COR-L47 (cell line): ENCODE data around the gene TSHZ3.

Source experiments
- DNase-seq: peaks from one replicate; lab custom pipeline; 2025; lab: John Stamatoyannopoulos, UW

TSHZ3 gene

DNA sequence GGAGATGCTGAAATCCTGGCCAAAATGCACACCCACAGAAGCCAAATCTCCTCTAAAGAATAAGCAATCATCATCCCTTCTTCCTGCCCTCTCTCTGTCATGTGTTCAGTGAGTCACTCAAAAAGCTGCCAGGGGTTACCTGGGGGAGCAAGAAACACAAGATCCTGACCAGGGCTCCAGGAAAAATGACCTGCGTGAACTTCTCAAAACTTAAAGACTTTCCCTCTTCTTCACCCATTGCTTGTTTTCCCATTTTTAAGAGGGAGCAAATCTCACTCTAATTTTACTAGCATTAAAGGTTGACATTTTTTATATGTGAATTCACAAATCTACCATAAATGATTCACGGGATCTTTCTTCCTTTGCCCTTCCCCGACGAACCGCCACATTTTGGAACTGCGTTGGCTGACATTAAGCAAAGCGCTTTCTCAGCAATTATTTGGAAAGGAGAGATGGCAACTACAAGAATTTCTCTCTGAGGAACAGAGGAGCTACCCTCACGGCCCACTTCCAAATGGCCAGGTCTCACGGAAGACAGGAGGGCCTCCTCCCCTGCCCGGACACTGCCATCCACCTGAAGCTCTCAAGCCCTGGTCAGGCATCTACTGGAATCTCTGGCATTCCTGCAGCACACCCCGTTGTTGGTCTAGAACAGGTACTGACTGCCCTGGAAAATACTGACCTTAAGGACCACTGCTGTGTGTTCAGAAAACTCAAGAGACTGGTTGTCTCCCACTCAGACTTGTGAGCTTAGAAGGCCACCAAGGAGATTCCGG lies 14.2 kb downstream of the TSHZ3 start:
- no peak for DNase-seq

DNA sequence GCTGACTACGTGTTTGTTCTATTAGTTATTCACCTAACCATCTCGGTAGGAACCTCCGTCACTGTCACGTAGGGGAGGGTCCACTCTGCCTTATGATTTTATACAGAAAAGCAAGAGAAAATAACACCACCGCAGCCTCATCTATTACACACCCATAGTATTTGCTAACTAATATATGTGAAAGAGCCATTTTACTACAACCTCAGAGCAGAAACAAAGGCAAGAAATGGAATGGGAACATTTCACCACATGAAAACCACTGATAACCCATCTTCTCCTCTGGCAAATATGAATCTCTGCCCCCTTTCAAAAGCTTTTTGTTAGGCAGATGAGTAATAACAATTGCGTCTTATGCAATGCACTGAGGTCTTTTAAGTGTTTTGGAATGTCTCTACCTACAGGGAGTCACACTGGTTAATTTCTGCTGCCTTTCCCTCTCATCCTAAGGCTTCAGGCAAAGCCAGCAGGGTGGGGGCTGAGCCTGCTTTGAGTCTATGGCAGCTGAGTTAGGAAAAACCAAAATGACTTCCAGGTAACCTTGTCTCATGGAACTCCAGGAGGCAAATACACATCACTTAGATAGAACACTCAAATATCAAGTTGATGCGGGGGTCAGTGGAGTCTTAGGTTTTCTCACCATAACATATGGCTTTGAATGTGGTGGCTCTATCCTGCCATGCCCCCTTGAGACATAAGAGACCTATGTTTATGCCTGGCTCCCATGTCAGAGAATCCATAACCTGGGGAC lies 15.0 kb downstream of the TSHZ3 start:
- DNase-seq: no peak

DNA sequence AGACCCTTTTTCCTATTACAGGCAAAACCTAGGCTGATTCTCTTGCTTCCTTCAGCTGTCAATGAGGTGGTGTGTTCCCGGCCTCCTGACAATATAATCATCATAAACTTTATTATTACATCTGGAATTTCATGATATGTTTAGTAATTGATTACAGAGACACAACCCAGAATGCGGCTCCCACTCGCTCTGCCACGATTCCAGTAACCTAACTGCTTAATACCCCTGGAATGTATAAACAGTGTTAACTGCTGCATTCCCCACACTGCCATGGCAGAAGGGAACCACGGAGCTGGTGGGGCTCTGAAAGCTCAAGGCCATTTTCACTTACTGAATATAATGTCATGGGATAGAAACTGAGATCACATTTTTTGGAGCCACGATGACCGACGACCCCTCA lies 17.1 kb downstream of the TSHZ3 start:
- no peak for DNase-seq

DNA sequence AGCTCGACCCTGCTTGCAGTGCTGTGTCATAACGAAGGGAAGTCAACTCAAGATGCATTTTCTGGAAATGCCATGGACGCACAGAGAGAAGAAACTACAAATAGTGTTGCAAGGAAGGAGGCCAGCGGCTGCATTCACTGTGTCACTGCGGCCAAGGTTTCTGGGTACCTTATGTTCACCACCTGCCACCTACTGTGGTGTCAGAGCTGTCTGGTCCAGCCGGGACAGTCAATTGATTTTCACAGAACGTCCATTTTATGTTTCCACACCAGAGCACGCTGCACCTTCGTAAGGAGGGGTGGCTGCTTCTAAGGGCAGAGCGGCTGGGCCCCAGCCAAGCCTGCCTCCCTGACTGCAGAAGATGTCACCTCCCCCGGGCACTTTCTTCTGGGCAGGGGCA lies 17.7 kb downstream of the TSHZ3 start:
- DNase-seq: no peak

DNA sequence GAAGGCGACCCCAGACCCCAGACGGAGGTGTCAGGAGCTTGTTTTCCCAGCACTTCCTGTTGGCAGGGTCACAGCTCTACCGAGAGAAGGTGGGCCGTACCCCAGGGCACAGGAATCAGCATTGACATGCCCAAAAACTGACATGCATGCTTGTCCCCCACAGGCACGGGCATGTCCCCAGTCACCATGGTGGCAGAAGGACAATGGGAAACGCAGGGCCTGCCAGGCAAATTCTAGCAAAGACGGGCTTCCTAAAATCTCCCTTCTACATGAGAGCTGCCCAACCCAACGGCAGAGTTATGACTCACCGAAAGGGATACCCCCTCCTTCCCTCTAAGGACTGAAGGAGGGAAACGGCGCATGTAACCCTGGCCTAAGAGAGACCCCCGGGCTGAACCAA lies 18.5 kb downstream of the TSHZ3 start:
- DNase-seq: no peak

DNA sequence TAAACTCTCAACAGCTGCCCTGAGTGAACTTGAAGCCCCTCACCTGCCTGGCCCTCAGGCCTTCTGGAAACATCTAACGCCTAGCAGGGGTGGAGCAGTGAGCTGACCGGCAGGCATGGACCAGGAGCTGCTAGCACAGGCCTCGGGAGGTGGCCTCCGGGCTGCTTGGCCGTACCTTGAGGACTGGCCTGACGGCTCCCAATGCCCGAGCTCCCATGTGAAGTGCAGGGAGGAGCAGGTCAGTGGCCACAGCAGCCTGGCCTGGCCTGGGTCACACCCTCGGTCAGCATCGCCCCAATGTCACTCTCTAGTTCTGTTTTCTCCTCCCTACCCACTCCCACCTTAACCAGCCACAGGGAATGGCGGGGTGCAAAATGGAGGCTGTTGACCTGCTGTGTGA lies 19.0 kb downstream of the TSHZ3 start:
- DNase-seq: no peak

DNA sequence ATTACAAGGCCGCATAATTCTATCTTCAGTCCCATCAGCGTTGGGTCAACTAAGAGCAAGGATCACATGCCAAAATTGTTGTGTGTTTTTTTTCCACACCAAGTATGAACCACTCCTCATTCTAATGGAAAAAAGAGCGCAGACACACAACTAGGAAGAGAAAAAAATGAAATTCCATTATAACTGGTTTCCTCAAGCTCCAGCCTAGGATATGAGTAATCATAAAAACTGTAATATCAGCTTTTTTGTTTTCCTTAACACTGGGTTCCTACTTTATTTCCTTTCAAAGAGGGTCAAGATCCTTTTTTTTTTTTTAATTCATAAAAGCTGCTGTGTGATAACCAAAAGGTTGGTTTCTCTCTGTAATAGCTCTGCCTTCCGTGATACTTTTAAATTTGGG lies 19.4 kb downstream of the TSHZ3 start:
- no peak for DNase-seq

DNA sequence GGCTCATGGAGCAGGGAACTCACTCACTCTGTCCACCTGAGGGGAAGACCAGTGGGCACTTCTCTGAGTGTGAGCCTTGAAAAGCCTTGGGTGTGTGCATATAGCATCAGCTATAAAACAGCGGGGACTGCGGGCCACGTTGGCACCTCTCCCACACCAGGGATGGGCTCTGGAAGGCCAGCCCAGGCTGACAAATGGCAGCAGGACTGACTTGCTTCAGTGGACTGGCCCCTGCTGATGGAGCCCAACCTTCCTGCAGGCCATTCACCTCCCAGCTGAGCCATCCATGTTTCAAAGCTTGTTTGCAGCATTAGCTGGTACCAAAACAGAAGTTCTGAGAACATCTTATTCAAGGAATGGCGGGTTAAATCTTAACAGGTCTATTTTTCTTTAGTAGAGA lies 21.0 kb downstream of the TSHZ3 start:
- DNase-seq: no peak

DNA sequence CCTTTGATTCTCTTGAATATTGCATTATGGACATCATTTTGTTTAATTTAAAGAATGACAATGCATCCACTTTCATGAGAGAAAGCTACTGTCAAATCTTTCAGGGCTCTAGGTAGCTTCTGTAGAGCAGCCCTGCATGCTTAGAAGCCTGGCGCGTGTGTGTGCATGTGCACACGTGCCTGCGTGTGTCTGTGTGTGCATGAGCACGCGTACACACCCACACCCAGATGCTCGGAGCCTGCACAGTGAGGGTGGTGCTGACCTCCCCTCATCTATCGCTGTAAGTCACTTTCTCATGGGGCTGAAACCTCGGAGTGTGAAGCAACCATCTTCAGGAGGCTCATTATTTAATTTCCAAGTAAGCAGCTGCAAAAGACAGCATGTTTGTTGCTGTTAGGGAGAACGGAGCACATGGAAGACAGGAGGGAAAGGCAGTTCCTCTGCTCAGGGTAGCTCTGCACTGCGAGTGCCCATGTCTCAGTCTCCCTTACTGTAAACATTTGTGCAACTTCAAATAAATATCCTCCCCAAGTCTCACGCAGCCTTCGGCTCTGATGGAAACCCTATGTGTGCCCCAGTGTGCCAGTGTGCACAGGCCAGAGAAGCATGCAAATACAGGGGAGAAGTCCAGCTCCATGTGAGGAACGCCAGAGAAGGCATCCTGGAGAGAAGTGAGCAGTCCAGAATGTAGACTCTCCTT lies 22.8 kb downstream of the TSHZ3 start:
- DNase-seq: no peak

DNA sequence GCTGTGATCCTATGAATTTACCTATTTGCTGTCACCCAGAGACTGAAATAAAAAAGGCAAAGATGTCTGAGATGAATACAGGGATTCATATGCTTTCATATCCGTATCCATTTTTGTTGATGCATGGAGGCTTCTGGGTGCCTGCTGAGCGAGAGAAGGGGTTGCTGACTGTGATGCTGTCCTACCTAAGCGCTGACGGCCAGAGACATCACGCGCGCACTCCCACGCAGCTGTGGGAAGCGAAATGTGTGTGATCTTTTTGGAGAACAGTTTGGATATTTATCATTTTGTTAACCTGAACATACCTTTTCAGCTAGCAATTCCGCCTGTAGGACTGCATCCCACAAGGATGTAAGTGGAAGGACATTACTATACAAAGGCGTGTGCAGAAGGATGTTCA lies 23.9 kb downstream of the TSHZ3 start:
- no peak for DNase-seq

DNA sequence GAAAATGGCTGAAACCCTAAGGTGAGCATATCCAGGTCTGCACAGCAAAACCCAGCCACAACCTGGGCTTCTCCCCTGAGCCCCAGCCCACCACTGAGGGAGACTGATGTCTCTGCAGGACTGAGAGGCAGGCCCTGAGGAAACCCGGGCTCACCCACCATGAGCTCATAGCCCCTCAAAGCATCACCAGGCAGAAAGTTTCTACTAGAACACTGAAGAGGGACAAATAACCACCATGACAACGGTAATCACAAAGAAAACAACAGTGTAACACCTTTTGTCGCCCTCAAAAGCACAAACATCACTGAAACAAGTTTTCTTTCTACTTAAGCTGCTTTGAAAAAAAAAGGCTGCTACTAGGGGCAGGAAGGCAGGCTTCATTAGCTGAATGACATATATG lies 29.8 kb downstream of the TSHZ3 start:
- DNase-seq: no peak

DNA sequence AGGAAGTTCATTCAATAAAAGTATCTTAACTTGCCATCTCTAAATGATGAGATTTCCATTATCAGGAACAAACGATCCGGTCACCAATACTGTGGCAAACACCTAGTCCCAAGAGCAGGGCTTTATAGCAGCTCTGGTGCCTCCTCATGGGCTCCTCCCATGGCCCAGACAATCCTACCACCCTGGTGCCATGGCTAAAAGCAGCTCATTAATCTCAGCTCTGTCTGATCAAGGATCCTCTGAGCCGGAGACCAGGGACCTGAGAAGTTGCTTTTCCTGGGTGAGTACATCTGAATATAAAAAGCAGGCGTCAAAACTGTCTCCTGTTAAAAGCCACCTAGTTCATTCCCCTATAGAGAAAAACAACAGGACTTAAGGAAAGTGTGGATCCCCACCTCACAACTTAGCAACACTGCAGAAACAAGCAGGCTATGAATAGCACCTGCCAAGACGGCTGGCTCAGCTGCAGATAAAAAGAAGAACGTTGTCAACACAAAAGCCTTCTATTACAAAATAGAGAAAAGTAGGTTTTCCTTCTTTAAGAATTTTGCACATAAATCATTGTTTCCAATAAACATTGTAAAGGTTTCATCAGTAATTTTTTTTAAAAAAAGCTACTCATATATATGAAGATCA lies 30.3 kb downstream of the TSHZ3 start:
- DNase-seq: no peak

DNA sequence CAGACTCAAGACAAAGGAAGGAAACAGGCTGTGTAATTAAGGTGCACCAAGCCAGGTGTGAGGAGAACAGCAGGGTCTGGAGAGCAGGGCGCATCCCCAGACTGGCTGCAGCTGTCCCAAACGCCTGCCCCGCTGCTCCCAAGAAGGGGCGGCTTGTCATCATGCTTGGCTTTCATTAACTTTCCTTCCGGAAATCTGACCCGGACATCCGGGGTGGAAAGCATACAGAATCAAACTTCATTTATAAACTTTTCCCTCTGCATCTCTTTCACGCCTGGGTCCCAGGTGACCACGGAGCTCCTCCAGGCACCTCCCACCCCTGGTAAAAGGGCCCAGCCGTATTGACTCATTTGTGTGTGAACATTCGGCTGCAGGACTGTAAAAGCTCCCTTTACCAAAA lies 31.7 kb downstream of the TSHZ3 start:
- DNase-seq: no peak

DNA sequence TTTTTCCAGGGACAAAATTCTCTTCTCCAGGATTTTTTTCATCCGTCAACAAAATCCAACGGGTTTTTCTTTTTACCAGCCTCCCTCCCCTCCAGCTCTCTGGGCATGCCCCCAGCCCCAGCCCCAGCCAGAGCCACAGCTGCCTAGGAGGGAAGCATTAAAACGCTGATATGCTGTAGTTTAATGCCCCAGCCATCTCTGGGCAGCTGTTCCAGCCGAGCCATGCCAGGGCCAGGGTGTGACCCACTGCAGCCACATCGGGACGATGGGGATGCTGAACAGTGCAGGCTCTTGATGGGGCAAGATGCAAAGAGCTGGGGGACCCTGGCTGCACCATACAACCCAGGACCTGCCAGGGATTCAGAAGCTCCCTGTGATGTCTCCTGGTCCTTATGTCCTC lies 32.1 kb downstream of the TSHZ3 start:
- DNase-seq: no peak

DNA sequence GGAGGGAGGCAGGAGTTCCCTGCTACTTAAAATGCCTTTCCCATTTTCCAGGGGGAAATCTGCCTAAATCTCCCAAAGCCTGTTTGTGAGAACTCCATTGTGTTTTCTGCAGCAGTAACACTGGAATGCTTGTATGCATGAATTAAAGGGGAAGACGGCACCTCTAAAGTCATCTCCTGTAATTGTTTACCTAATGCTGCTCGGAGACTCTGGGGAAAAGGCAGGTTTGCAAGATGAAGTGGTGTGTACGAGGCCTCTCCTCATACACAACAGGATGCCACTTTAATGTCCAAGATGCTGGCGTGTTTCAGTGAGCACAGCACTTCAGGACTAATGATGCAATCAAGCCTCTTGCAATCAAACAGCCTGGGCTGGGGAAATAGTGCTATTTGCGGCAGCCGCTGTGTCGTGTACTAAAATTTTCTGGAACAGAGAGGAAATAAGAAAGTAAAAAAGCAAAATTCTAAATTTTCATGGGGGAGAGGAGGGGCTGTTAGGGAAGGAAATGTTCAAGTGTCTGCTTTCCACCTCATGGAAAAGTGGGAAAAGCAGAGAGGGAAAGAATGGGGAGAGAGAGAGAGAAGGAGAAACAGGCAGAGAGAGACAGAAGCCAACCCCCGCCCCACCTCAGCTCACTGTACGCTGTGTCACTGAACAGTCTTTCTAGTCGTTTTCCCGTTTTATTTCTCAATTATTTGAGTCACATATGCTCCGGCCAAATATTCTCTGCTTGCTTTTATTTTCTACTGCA lies 32.9 kb downstream of the TSHZ3 start:
- no peak for DNase-seq

DNA sequence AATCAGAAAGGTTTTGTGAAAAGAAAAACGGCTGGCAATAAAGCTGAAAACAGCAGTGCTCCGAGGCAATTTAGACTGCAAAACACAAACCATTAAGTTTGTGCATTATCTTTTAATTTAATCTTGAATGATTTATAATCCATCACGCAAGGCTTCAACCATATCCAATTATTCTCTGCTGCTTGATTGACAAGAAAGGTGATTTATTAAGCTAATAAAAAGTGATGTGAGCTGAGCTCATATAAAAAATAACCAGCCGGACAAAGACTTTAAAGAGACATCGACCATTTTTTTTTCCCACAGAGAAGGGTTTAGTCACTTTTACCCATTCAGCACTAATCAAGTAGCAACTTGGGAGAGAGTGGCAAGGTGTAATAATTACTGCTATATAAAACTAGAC lies 33.6 kb downstream of the TSHZ3 start:
- no peak for DNase-seq

DNA sequence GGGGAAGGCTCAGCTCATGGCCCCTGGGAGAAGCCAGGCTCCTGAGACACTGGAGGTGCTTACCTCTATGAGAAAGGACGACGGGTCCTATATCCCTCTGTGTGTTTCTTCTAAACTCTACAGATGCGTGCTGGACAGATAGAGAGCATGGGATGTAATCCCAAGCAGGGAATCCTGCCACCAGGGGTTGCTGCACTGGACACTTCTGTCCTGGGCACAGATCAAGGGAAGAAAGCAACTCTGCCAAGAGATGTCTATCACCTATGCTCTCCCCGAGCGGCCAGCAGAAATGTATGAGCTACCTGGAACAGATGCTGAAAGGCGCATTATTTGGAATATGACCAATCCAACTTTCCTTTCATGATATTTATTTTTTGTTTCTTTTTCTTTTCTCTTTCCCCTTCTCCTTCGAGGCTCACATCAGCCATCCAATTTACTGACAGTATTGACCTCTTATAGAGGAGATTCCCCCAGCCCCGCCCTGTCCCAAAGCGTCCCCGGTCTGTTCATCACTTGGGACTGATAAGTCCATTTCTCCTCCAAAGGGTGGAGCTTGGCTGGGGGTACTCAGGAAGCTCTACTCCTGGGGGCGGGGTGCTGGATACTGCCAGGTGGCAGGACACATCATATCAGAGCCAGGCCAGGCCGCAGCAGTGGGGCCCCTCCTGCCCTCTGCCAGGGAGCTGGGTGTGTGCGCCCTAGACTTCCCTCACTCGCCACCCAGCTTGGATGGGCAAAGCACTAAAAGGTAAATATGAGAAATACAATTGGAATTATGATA lies 34.2 kb downstream of the TSHZ3 start:
- DNase-seq: no peak

DNA sequence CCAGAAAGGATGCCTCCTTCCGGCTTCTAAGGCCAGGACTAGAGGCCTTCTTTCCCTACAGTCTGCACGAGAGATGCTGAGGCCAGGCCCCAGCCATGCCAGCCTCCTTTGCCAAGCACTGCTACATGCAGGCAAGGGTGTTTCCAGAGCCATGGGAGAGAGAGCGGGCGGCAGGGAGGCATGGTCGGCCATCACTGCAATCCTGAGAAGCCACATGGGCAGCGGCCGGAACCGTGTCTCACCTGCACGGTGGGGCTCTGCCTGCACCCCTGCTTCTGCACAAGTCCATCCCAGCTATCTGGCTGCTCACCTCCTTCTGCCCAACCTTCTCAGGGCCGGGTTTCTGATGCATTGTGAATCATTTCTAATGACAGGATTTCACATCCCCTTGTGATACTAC lies 35.1 kb downstream of the TSHZ3 start:
- DNase-seq: no peak

DNA sequence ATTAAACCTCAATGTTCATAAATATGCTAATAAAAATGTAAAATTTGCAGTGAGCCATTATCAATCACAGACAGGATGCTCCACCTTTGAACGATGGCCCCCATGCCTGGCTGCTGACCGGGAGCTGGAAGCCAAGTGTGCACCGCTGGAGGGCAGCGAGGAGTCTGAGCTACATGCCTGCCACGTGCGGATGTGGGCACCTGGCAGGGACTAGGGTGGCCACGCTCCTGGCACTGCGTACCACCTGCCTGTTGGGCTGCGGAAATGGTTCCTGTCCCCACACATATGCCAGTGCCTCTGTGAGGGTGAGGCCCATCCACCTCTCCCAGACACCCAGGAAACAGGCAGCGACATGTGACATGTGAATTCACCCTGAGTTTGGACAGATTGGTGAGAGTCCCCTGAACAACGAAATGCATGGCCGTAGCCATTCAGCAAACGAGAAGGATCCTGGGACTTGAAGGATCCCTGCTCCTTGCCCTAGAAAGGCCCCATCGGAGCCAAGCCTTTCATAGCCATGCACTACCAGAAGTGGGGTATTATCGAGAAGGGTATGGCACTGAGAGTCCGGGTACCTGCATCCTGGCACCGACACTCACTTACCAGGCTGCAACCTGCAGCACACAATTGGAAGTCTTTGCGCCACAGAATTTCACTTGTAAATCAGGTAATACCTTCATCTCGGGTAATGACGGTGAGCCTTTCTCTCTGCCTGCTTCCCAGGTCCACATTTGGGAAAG lies 35.8 kb downstream of the TSHZ3 start:
- no peak for DNase-seq

DNA sequence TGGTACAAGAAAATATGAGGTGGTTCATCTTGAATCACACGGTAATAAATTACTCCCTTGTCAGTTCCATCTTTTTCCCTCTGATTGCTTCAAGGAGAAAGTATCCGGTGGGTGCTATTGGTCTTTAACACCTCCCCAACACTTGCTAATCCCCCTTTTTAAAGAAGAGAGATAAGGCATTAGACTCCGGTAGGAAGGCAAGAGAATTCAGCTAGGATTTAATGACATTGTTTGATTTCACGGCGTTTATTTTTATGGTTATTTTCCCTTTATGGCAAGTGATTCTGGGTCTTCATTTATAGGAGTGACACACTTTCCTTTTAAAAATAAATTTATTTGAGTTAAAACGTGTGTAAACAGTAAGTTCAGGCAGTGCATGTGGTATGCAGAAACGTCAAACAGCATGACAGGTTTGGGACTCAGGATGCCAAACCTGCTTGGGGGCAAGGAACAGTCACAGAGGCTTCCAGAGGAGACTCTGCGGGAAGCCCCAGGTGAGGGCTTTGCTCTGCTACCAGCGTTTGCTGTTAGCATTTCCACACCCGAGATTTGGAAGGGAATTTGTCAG lies 36.5 kb downstream of the TSHZ3 start:
- DNase-seq: no peak
